ENCODE measurements around the gene PLCE1. TPM values are rescaled to one million over a fixed set of nuclear protein-coding genes. Genes with fewer than 3 reads are reported as not detected.
"Not testable (repeated sequence)": the region's sequence is repeated elsewhere in the genome, so short reads cannot be mapped to it uniquely, and the experiment has no call there.

PLCE1 gene
- total and polyA plus RNA-seq, 4 experiments from 2014 or later: 0.07 to 0.20 TPM; not detected in 2

GRCh38 chr10:93958834-93959233 is 34.9 kb upstream of the PLCE1 start:
- no peak overlapping the region for H3K4me3 ChIP-seq (ENCODE audit: low read length in 2 of 2)
- no peaks in the 10 kb centered on the region for H3K27me3 Mint-ChIP-seq
- H3K27ac ChIP-seq (ENCODE audit: low read depth, low read length): no peak overlapping the region
- H3K9me3 ChIP-seq (ENCODE audit: control insufficient read depth in 1 of 2, low read length in 2 of 2): no peaks in the 10 kb centered on the region
- H3K4me3 Mint-ChIP-seq: no peak overlapping the region
- H3K27ac Mint-ChIP-seq: peak overlapping the region in 2 of 7 donors; percentile 1 to 54
- no peak for DNase-seq
- no peaks in the 10 kb centered on the region for H3K9me3 Mint-ChIP-seq
- intact Hi-C loops (cut with micrococcal nuclease): no loop called here
- CTCF ChIA-PET (ENCODE audit: partially characterized antibody): no interaction called here
- H3K4me1 Mint-ChIP-seq: no peaks in the 10 kb centered on the region
- H3K4me1 ChIP-seq (ENCODE audit: insufficient read depth, low read length): no peaks in the 10 kb centered on the region
- no peaks in the 10 kb centered on the region for H3K36me3 ChIP-seq (ENCODE audit: insufficient read depth, low read length)
- H3K27me3 ChIP-seq (ENCODE audit: insufficient read depth, low read length): no peaks in the 10 kb centered on the region
- H3K36me3 Mint-ChIP-seq: peaks cover 0 to 23% of the 10 kb centered on the region in 2 donors
- POLR2A ChIA-PET (ENCODE audit: partially characterized antibody): no interaction called here

GRCh38 chr10:93960988-93961387 is 32.7 kb upstream of the PLCE1 start:
- H3K27me3 ChIP-seq (ENCODE audit: insufficient read depth, low read length); H3K36me3 ChIP-seq (ENCODE audit: insufficient read depth, low read length); CTCF ChIA-PET (ENCODE audit: partially characterized antibody); H3K4me3 ChIP-seq (ENCODE audit: low read length in 2 of 2); H3K4me3 Mint-ChIP-seq; H3K27ac Mint-ChIP-seq; H3K9me3 Mint-ChIP-seq; H3K27ac ChIP-seq (ENCODE audit: low read depth, low read length); H3K27me3 Mint-ChIP-seq; DNase-seq; H3K4me1 Mint-ChIP-seq; H3K4me1 ChIP-seq (ENCODE audit: insufficient read depth, low read length); intact Hi-C loops (cut with micrococcal nuclease); H3K9me3 ChIP-seq (ENCODE audit: control insufficient read depth in 1 of 2, low read length in 2 of 2); POLR2A ChIA-PET (ENCODE audit: partially characterized antibody): not testable (repeated sequence)
- peaks cover 0 to 20% of the 10 kb centered on the region in 2 donors for H3K36me3 Mint-ChIP-seq

- Mint-ChIP-seq H3K9me3 (peaks cover 0 to 2% (median 0%) of the 10 kb centered on the region in 8 donors), H3K36me3 (peaks cover 0 to 20% of the 10 kb centered on the region in 2 donors), H3K4me3 (no peak overlapping the region), H3K27ac (no peak overlapping the region), H3K4me1 (no peaks in the 10 kb centered on the region), H3K27me3 (no peaks in the 10 kb centered on the region)
- intact Hi-C loops (cut with micrococcal nuclease): no loop called here
- no peaks in the 10 kb centered on the region for H3K4me1 ChIP-seq (ENCODE audit: insufficient read depth, low read length)
- H3K27me3 ChIP-seq (ENCODE audit: insufficient read depth, low read length): no peaks in the 10 kb centered on the region
- H3K9me3 ChIP-seq (ENCODE audit: control insufficient read depth in 1 of 2, low read length in 2 of 2): no peaks in the 10 kb centered on the region
- H3K36me3 ChIP-seq (ENCODE audit: insufficient read depth, low read length): no peaks in the 10 kb centered on the region
- ChIA-PET CTCF (ENCODE audit: partially characterized antibody) (no interaction called here), POLR2A (ENCODE audit: partially characterized antibody) (no interaction called here)
- H3K27ac ChIP-seq (ENCODE audit: low read depth, low read length): no peak overlapping the region
- H3K4me3 ChIP-seq (ENCODE audit: low read length in 2 of 2): no peak overlapping the region
- no peak for DNase-seq
Observed at GRCh38 chr10:93962973-93963372, 30.8 kb upstream of the PLCE1 start.

GRCh38 chr10:93963434-93963833 is 30.3 kb upstream of the PLCE1 start:
- Mint-ChIP-seq H3K36me3 (peaks cover 0 to 16% of the 10 kb centered on the region in 2 donors), H3K4me3 (no peak overlapping the region), H3K27ac (no peak overlapping the region), H3K27me3 (no peaks in the 10 kb centered on the region), H3K4me1 (no peaks in the 10 kb centered on the region), H3K9me3 (peaks cover 0 to 2% (median 0%) of the 10 kb centered on the region in 8 donors)
- no peaks in the 10 kb centered on the region for H3K36me3 ChIP-seq (ENCODE audit: insufficient read depth, low read length)
- H3K27ac ChIP-seq (ENCODE audit: low read depth, low read length): no peak overlapping the region
- H3K4me1 ChIP-seq (ENCODE audit: insufficient read depth, low read length): no peaks in the 10 kb centered on the region
- no peak overlapping the region for H3K4me3 ChIP-seq (ENCODE audit: low read length in 2 of 2)
- DNase-seq: no peak
- H3K27me3 ChIP-seq (ENCODE audit: insufficient read depth, low read length): no peaks in the 10 kb centered on the region
- CTCF ChIA-PET (ENCODE audit: partially characterized antibody): no interaction called here
- POLR2A ChIA-PET (ENCODE audit: partially characterized antibody): no interaction called here
- H3K9me3 ChIP-seq (ENCODE audit: control insufficient read depth in 1 of 2, low read length in 2 of 2): no peaks in the 10 kb centered on the region
- intact Hi-C loops (cut with micrococcal nuclease): no loop called here

GRCh38 chr10:93965911-93966310 is 27.8 kb upstream of the PLCE1 start:
- H3K36me3 ChIP-seq (ENCODE audit: insufficient read depth, low read length): no peaks in the 10 kb centered on the region
- H3K4me3 ChIP-seq (ENCODE audit: low read length in 2 of 2): no peak overlapping the region
- no peak overlapping the region for H3K4me3 Mint-ChIP-seq
- no peak overlapping the region for H3K27ac Mint-ChIP-seq
- no peaks in the 10 kb centered on the region for H3K27me3 ChIP-seq (ENCODE audit: insufficient read depth, low read length)
- H3K27me3 Mint-ChIP-seq: no peaks in the 10 kb centered on the region
- POLR2A ChIA-PET (ENCODE audit: partially characterized antibody): no interaction called here
- no peak overlapping the region for H3K27ac ChIP-seq (ENCODE audit: low read depth, low read length)
- H3K9me3 ChIP-seq (ENCODE audit: control insufficient read depth in 1 of 2, low read length in 2 of 2): no peaks in the 10 kb centered on the region
- intact Hi-C loops (cut with micrococcal nuclease): no loop called here
- no peaks in the 10 kb centered on the region for H3K36me3 Mint-ChIP-seq
- no peak for DNase-seq
- H3K9me3 Mint-ChIP-seq: peaks cover 0 to 4% (median 0%) of the 10 kb centered on the region in 8 donors
- H3K4me1 Mint-ChIP-seq: no peaks in the 10 kb centered on the region
- no peaks in the 10 kb centered on the region for H3K4me1 ChIP-seq (ENCODE audit: insufficient read depth, low read length)
- CTCF ChIA-PET (ENCODE audit: partially characterized antibody): no interaction called here

GRCh38 chr10:93967756-93968155 is 26.0 kb upstream of the PLCE1 start:
- intact Hi-C loops (cut with micrococcal nuclease): no loop called here
- Histone ChIP-seq H3K9me3 (ENCODE audit: control insufficient read depth in 1 of 2, low read length in 2 of 2) (no peaks in the 10 kb centered on the region), H3K27ac (ENCODE audit: low read depth, low read length) (no peak overlapping the region), H3K4me1 (ENCODE audit: insufficient read depth, low read length) (no peaks in the 10 kb centered on the region), H3K27me3 (ENCODE audit: insufficient read depth, low read length) (no peaks in the 10 kb centered on the region), H3K36me3 (ENCODE audit: insufficient read depth, low read length) (no peaks in the 10 kb centered on the region), H3K4me3 (ENCODE audit: low read length in 2 of 2) (no peak overlapping the region)
- ChIA-PET CTCF (ENCODE audit: partially characterized antibody) (interaction anchor here (0.8 kb wide), 1 partner anchor 9 kb away, joined by 3 read pairs; no protein-coding TSS in a partner anchor), POLR2A (ENCODE audit: partially characterized antibody) (no interaction called here)
- H3K36me3 Mint-ChIP-seq: peaks cover 0 to 4% of the 10 kb centered on the region in 2 donors
- no peaks in the 10 kb centered on the region for H3K27me3 Mint-ChIP-seq
- H3K9me3 Mint-ChIP-seq: peaks cover 0 to 5% (median 2%) of the 10 kb centered on the region in 8 donors
- H3K4me3 Mint-ChIP-seq: no peak overlapping the region
- no peak for DNase-seq
- no peaks in the 10 kb centered on the region for H3K4me1 Mint-ChIP-seq
- no peak overlapping the region for H3K27ac Mint-ChIP-seq

- CTCF ChIA-PET (ENCODE audit: partially characterized antibody): no interaction called here
- H3K9me3 Mint-ChIP-seq: peaks cover 0 to 5% (median 2%) of the 10 kb centered on the region in 8 donors
- no peak overlapping the region for H3K4me3 ChIP-seq (ENCODE audit: low read length in 2 of 2)
- no peaks in the 10 kb centered on the region for H3K27me3 ChIP-seq (ENCODE audit: insufficient read depth, low read length)
- H3K36me3 ChIP-seq (ENCODE audit: insufficient read depth, low read length): no peaks in the 10 kb centered on the region
- no peak overlapping the region for H3K4me3 Mint-ChIP-seq
- DNase-seq: no peak
- no peaks in the 10 kb centered on the region for H3K9me3 ChIP-seq (ENCODE audit: control insufficient read depth in 1 of 2, low read length in 2 of 2)
- POLR2A ChIA-PET (ENCODE audit: partially characterized antibody): no interaction called here
- H3K27ac Mint-ChIP-seq: no peak overlapping the region
- no peaks in the 10 kb centered on the region for H3K4me1 ChIP-seq (ENCODE audit: insufficient read depth, low read length)
- no peaks in the 10 kb centered on the region for H3K4me1 Mint-ChIP-seq
- H3K27me3 Mint-ChIP-seq: no peaks in the 10 kb centered on the region
- intact Hi-C loops (cut with micrococcal nuclease): no loop called here
- H3K27ac ChIP-seq (ENCODE audit: low read depth, low read length): no peak overlapping the region
- H3K36me3 Mint-ChIP-seq: peaks cover 0 to 4% of the 10 kb centered on the region in 2 donors
Observed at GRCh38 chr10:93968540-93968945, 25.2 kb upstream of the PLCE1 start.

GRCh38 chr10:93970433-93971010 is 23.2 kb upstream of the PLCE1 start:
- H3K27me3 ChIP-seq (ENCODE audit: insufficient read depth, low read length); POLR2A ChIA-PET (ENCODE audit: partially characterized antibody); H3K27ac Mint-ChIP-seq; DNase-seq; intact Hi-C loops (cut with micrococcal nuclease); H3K4me3 ChIP-seq (ENCODE audit: low read length in 2 of 2); H3K9me3 Mint-ChIP-seq; H3K36me3 Mint-ChIP-seq; H3K4me1 ChIP-seq (ENCODE audit: insufficient read depth, low read length); H3K36me3 ChIP-seq (ENCODE audit: insufficient read depth, low read length); CTCF ChIA-PET (ENCODE audit: partially characterized antibody); H3K4me3 Mint-ChIP-seq; H3K27ac ChIP-seq (ENCODE audit: low read depth, low read length); H3K4me1 Mint-ChIP-seq; H3K27me3 Mint-ChIP-seq; H3K9me3 ChIP-seq (ENCODE audit: control insufficient read depth in 1 of 2, low read length in 2 of 2): not testable (repeated sequence)
